Stimulated activated CD4-positive, alpha-beta T cell treated with anti-CD3 and anti-CD28 coated beads, Interleukin-1b, Interleukin-23, amount 100 ng/mL, for 48 hours (primary cell): ENCODE data around the gene SCAP.

Experiments
- DNase-seq: peaks from one replicate; pipeline ENCODE4 v3.0.0-alpha.2; 2020

SCAP gene

DNA sequence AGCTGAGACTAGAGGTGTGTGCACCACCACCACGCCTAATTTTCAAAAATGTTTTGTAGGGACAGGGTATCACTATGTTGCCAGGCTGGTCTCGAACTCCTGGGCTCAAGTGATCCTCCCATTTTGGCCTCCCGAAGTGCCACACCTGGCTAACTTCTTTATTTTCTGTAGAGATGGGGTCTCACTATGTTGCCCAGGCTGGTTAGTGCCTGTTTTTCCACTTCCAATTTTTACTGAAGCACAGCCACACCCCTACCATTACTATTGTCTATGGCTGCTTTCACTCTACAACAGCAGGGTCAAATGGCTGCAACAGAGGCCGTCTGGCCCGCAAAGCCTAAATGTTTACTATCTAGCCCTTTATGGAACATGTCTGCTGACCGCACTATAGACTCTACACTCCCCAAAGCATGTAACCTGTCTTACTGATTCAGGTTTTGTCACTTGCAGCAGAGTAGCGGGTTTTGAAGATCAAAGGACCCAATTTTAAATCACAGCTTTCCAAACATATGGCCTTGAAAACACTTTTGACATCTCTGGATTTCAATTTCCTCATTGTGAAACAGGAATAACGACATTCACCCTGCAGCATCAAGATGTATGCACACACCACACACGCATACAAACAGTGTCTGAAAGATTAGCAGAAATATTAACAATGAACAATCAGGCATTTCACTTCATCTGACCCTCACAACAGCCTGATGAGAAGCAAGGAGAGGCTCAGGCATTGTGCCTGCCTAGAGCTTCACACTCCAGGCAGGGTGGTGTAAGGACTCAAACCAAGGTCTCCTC, 46.1 kb downstream of the SCAP start:
- DNase-seq, result no peak

- DNase-seq, result no peak
Observed at GRCh38 chr3:47428662-47429061, 47.1 kb downstream of the SCAP start.

GRCh38 chr3:47427866-47428265, 47.9 kb downstream of the SCAP start:
- DNase-seq, result no peak

GRCh38 chr3:47425959-47426358, 49.8 kb downstream of the SCAP start:
- no peak for DNase-seq

DNA sequence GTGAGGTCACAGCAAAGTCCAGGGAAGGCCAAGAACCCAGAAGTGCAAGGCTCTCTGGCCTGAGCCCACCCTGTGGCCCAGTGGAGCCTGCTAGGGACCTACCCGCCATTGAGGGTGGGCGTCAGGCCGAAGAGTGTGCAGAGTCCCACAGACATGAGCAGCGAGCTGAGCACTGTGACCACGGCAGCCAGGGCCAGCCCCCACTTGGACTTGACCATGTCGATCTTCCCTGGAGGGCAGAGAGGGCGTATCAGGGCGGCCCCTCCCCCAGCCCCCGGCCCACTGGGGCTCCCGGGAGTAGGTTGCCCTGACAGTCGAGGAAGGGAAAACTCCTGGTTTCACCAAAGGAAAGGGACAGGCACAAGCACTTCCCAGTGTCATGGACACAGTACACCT, 50.4 kb downstream of the SCAP start:
- no peak for DNase-seq

DNA sequence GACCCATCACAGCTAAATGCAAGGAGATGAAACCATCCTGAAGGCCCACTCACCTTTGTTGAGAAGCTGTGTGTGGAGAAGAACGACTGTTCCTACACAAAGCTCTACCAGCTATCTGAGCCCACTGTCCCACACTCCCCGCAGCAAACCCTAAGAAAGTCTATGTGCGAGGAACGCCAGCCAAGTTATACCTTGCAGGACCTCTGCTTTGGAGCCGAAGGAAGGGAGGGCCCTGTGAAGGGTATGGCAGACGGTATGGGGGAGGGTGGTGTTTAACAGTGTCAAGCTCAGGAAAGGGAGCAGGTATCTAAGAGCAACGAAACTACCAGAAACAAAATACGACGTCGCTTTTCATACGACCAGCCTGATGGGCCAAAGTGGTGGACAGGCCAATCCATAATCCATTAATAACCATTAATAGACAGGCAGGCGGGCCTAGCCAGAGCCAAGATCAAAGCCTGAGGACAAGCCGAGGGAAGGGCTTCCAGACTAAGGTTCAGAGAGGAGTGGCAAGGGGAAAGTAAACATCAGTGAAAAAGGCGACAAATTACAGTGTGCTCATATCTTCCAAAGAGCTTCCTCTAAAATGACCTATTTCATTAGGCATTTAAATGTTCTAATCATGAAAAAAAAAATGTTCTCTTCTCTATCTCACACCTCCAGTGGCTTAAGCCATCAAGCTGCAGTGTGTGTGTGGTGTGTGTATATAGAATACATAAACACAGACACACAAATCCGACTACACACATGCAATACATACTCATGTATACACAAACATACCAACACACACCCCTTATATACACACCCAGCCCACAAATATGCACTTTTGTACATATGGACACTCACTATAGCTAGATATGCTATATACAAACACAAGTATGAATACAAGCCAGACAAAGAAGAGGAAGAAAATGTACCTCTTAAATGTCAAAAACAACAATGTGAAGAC, 51.0 kb downstream of the SCAP start:
- DNase-seq, result no peak

- no peak for DNase-seq
Observed at GRCh38 chr3:47423548-47424145, 52.1 kb downstream of the SCAP start.

DNA sequence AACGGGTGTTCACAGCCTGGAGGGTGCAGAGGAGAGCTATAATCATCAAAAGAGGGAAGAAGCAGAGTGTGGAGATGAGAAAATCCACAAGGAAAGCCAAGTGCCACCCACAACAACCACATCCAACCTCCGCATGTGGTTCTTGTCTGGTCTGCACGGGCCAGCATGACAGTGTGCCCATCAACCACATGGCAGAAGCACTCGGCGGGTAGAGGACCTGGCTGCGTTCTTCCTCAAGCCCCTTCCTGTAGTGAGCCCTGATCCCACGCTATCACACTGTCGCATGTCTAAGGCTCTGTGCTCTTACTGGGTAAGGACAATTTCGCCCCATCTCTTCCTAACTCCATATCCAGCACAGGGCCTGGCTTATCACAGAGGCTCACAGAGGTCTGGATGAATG, 53.0 kb downstream of the SCAP start:
- DNase-seq, result no peak

- DNase-seq, result no peak
Observed at GRCh38 chr3:47421741-47422649, 53.7 kb downstream of the SCAP start.

DNA sequence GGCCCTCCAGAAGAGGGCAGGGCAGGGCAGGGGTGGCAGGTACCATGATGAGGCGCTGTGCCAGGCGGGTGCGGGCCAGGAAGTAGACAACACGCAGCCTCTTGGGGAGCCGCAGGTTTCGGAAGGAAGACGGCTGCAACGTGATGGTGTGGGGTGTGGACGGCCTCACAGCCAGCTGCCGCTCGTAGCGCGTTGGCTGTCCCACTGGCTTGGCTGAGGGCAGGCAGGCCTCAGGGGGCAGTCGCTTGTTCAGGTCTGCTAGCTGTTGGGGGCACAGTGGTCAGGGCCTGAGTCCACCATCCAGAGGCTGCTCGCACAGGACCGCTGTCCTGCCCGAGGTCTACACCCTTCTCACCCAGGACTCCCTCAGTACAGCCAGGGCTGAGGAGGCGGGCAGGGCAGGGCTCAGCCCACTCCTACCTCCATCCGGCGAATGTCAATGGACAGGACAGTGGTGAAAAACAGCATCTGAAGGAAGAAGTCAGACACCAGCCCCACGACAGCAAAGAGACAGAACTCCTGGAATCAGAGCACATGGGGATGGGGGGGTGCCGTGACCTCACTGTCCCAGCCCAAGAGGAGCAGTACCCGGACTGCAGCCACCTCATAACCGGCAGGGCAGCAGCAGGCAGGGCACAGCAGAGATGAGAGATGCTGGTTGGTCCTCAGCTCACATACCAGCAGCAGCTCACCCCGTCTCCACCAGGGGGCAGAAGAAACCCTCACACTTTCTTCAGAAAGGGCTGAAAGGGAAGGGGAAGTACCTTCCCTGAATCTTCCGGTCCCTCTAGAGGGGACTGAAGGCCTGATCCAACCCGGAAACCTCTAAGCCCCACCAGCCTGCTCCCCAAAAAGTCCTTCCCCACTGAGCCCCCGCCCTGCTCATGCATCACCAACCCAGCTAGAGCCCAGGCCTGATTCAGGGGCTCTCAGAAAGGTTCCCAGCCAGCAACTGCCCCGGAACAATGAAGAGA, 54.9 kb downstream of the SCAP start:
- peak; percentile 91 for DNase-seq

- DNase-seq, result no peak
Observed at GRCh38 chr3:47420044-47420430, 55.7 kb downstream of the SCAP start.

DNA sequence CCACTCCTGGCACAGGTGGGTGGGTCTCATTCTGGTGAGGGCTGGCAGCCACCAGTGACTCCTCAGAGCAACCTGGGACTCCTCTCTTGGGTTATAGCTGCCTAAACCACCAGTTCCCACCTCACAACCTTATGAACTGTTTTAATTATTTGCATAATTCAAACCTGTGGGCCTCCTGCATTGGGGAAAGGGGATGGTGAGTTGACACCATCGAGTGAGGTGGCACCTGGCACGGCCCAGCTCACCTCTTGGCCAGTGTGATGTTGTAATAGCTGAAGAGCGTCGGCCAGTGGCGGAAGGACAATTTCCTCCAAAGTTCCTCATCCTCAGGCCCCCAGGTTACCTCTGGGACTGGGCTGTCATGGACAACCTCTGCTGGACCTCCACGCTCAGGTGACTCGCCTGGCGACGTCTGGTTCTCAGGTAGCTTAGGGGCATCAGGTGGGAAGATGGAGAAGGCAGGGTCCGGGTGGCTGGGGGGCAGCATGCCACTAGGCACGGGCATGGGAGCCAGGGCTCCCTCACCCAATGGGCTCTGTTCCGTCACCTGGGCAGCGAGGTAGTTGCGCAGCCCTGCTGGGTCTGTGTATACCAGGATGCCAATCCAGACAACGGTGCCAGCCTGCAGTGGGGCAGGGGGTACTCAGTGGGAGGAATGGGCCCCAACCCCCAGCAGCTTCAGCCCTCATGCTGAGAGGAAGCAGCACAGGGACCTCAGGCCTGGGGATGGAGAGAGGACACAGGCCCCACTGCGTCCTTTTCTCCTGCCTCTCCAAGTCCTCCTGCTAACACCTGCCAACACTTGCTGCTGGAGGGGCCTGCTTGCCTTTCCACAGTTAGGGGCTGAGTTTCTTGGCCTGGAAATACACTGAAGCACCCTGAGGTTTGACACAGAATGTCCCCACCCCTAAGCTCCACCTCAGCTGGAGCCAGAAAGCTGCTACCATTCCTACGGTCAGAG, 56.4 kb downstream of the SCAP start:
- no peak for DNase-seq

DNA sequence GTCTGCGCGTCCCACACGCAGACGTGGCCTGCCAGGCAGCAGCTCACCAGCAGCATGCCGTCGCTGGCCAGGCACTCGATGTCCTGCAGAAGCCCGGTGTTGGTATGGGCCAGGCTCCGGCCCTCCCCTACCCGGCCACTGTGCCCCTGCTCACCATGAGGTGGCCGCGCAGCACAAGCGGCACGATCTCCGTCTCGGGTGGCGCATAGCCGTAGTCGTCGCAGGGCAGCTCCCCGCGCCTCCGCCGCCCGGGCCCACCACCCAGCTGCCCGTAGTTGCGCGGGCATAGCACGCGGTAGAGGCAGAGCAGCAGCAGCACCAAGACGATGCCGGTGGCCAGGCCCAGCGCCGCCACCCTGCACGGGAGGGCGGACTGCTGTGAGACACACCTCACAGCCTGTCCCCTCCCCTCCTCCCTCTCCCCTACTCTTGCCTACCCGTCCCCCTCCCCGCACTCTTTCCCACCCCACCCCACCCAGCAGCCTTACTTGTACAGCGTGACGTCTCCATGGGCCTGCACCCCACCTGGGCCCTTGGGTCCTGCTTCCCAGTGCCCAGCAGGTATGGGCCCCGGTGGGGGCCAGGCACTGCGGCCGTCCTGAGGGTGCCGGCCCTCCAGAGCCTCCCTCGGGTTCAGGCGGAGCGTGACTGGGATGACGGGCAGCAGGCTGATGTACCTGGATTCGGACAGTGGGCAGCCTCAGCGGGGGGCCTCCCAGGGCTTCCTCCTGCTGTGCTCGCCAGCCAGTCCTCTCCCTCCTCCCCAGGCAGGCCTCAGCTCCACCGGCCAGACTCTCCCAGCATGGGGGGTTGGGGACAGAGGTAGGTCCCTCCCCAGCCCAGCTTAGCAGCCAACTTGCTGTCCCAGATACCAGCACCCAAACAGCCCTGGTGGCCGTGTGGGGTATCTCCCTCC, 57.3 kb downstream of the SCAP start:
- peak; percentile 28 for DNase-seq

GRCh38 chr3:47416041-47416440, 59.7 kb downstream of the SCAP start:
- no peak for DNase-seq

DNA sequence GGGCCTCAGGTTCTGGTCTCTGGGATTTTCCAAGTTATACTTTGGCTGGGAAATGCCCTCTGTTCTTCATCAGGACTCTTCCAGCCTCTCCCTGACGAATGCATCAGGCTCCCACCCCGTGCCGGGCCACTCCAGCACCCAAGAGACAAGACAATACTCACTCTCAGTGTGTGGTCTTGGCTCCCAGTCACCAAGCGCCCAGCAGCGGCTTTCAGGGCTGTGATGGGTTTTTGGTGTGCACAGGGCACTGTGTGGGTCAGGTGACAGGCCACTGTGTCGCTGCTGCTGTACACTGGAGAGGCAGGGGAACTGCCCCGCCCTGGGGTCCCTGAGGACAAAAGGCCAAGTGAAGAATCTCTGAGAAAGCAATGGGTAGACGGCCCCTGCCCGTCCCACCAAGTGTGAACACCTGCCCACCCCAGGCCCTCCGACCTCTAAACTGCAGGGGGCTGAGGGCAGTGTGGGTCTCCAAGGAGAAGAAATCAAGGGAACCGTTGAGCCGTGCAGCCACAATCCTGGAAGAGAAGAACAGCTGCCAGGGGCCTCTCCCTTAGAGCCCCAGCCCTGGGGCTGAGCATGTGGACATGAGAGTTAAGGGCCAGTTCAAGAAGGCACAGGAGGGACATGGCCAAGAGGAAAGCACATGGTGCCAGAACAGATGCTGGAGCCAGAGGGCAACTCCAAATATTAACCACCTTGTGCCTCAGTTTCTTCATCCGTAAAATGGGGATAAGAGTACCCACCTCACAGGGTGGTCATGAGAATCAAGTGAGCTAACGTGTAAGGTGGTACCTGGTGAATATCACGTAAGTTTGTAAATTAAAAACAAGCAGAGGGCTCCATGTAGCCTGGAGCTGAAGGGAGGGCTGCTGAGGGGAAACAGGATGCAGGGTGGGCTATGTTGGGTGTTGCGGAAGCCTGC, 60.8 kb downstream of the SCAP start:
- DNase-seq, result no peak

DNA sequence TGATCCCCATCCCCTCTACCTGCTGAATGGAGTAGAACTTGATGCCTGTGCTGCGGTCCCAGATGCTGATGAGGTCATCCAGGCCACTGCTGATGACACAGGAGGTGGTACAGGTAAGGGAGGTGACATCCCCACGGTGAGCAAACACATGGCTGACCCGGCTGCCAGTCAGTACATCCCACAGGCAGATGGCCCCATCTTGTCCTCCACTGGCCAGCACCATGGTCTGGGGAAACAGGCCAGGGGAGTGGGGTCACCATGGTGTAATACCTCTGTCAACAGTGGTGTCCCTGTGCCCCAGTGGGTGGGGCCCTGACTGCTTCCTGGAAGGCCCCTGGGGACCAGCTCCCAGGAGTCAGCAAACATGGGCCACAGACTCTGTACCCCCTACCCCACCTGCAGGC, 61.6 kb downstream of the SCAP start:
- no peak for DNase-seq

DNA sequence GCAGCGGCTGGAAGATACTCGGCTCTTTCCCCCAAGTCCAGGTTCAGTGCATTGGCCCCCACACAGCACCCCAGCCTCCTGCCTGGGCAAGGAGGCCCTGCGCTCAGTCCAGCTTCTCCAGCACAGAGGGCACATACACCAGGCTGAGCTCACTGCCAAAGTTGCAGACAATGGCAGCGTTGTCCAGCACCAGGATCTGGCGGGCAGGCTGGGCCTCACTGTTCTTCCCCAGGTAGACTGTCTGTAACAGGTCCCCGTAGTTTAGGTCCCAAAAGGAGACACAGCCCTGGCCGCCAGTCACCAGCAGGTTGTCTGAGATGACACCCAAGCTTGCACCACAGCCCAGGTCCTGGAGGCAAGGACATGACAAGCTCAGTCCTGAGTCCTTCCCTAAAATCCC, 62.0 kb downstream of the SCAP start:
- no peak for DNase-seq
